K562 (cell line): ENCODE data around the gene MOB3B.

ENCODE experiments used
- CHD2 ChIP-seq: IDR thresholded peaks from 2 replicates; pipeline ENCODE4 v1.6.1; 2011; ENCODE audit warnings: low read depth, low read length
- ERF ChIP-seq: fragments of 450-650 bp; formaldehyde crosslinking; IDR thresholded peaks from 2 replicates; pipeline ENCODE4 v1.4.0; 2020; ENCODE audit warnings: mild to moderate bottlenecking, mixed read lengths
- ETS1 ChIP-seq: conservative IDR thresholded peaks from 2 replicates; pipeline ENCODE4 v1.6.1; 2011; ENCODE audit warnings: low read depth, mild to moderate bottlenecking, low read length; ENCODE audit not compliant: control insufficient read depth
- EZH2 ChIP-seq: IDR thresholded peaks from 2 replicates; pipeline ENCODE4 v1.6.1; 2012; ENCODE audit warnings: low read depth, mild to moderate bottlenecking, inconsistent platforms, low read length, borderline replicate concordance
- KAT2B ChIP-seq: IDR thresholded peaks from one replicate; pipeline ENCODE4 v1.6.1; 2012; ENCODE audit warnings: low read depth, mild to moderate bottlenecking, control low read depth, inconsistent platforms, low read length, moderate library complexity
- KDM1A ChIP-seq, 2 experiments: fragments of 450-650 bp; IDR thresholded peaks; 2 replicates each; pipeline ENCODE4 v1.6.1; 2016; ENCODE audit warnings: mild to moderate bottlenecking in 2 of 2
- NEUROD1 ChIP-seq: fragments of 150-350 bp; IDR thresholded peaks from 2 replicates; pipeline ENCODE4 v1.6.1; 2014; ENCODE audit warnings: borderline replicate concordance, low read length, low read depth; ENCODE audit not compliant: partially characterized antibody
- PATZ1 ChIP-seq: fragments of 250-450 bp; sonication (Bioruptor Pico); IDR thresholded peaks from 2 replicates; pipeline ENCODE4 v1.5.0; 2020; ENCODE audit warnings: mild to moderate bottlenecking, borderline replicate concordance
- SNAPC5 ChIP-seq: fragments of 250-450 bp; sonication (Bioruptor Pico); IDR thresholded peaks from 2 replicates; pipeline ENCODE4 v1.8.0; 2021; ENCODE audit warnings: moderate library complexity, mild to moderate bottlenecking, inconsistent platforms
- ZNF274 ChIP-seq: IDR thresholded peaks from 2 replicates; pipeline ENCODE4 v1.6.1; 2011; ENCODE audit warnings: low read depth, mild to moderate bottlenecking, low read length, moderate library complexity, borderline replicate concordance
- ZNF282 ChIP-seq: sonication (generic); formaldehyde crosslinking; IDR thresholded peaks from 2 replicates; pipeline ENCODE4 v1.8.1; 2023; ENCODE audit warnings: missing genetic modification reagents
- TF ChIP-seq, protein P1 (sequence below): sonication (generic); formaldehyde crosslinking; IDR thresholded peaks from 2 replicates; pipeline ENCODE4 v1.8.1; 2023; ENCODE audit warnings: mild to moderate bottlenecking, missing genetic modification reagents, moderate library complexity
- TF ChIP-seq, protein P2 (sequence below), 3 experiments: IDR thresholded peaks in 2 of 3; conservative IDR thresholded peaks in 1 of 3; 2 replicates each; pipeline ENCODE4 v1.5.1; 2011 to 2012; ENCODE audit warnings: low read length in 3 of 3, mild to moderate bottlenecking in 3 of 3, control low read depth in 2 of 3, improper control_type of control experiment in 1 of 3, inconsistent platforms in 1 of 3, low read depth in 1 of 3, mixed read lengths in 1 of 3, moderate library complexity in 1 of 3; ENCODE audit not compliant: insufficient read depth in 2 of 3

GRCh38 chr9:27336829-27337228 lies 192.8 kb downstream of the MOB3B start:
- TF ChIP-seq, protein P1, sequence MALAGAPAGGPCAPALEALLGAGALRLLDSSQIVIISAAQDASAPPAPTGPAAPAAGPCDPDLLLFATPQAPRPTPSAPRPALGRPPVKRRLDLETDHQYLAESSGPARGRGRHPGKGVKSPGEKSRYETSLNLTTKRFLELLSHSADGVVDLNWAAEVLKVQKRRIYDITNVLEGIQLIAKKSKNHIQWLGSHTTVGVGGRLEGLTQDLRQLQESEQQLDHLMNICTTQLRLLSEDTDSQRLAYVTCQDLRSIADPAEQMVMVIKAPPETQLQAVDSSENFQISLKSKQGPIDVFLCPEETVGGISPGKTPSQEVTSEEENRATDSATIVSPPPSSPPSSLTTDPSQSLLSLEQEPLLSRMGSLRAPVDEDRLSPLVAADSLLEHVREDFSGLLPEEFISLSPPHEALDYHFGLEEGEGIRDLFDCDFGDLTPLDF (CRISPR knock-in tag) = no peak
- no peak for TF ChIP-seq NEUROD1
- no peak for TF ChIP-seq KAT2B
- no peak for TF ChIP-seq ZNF274
- no peak for TF ChIP-seq SNAPC5 (CRISPR knock-in tag)
- no peak for TF ChIP-seq KDM1A (IDR thresholded peaks at IDR 0.05)
- no peak for TF ChIP-seq CHD2
- TF ChIP-seq ETS1 = no peak
- no peak for TF ChIP-seq ERF (CRISPR knock-in tag)
- TF ChIP-seq ZNF282 = no peak
- TF ChIP-seq PATZ1 = no peak
- TF ChIP-seq, protein P2, sequence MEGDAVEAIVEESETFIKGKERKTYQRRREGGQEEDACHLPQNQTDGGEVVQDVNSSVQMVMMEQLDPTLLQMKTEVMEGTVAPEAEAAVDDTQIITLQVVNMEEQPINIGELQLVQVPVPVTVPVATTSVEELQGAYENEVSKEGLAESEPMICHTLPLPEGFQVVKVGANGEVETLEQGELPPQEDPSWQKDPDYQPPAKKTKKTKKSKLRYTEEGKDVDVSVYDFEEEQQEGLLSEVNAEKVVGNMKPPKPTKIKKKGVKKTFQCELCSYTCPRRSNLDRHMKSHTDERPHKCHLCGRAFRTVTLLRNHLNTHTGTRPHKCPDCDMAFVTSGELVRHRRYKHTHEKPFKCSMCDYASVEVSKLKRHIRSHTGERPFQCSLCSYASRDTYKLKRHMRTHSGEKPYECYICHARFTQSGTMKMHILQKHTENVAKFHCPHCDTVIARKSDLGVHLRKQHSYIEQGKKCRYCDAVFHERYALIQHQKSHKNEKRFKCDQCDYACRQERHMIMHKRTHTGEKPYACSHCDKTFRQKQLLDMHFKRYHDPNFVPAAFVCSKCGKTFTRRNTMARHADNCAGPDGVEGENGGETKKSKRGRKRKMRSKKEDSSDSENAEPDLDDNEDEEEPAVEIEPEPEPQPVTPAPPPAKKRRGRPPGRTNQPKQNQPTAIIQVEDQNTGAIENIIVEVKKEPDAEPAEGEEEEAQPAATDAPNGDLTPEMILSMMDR (IDR thresholded peaks at IDR 0.05 in 2 of 3, conservative IDR thresholded peaks at IDR 0.05 in 1 of 3; ENCODE audit: insufficient read depth in 2 of 3, low read depth in 1 of 3, low read length in 3 of 3) = no peak
- TF ChIP-seq EZH2 = no peak
